HG03521 (cell line): Measurements from ENCODE around the gene ROR2.
"Not testable (repeated sequence)": the region's sequence is repeated elsewhere in the genome, so short reads cannot be mapped to it uniquely, and the experiment has no call there.

ENCODE experiments used
- ATAC-seq: cut with Tn5 transposase; IDR thresholded peaks from one replicate; pipeline ENCODE4 v1.9.1; 2021; ENCODE audit warnings: mild to moderate bottlenecking, moderate library complexity; ENCODE audit not compliant: unreplicated experiment

The ROR2 gene

DNA sequence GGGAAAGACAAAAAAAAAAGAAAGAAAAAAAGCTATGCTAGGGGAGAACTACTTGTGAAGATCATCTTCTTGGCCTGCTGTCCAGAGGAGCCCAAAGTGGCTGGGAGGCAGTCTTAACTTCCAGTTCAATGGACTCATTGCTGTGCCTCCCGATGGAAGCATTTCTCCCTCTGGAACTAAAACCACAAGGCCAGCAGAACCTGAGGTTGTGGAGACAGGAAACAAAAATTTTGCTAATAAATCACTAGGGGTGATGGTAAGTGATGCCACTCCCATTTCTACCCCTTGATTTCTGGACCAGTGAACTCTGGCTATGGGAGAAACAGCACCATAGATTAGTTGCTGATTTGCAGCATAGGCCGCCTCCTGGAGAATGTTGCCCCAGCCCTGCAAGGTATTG is 402.9 kb downstream of the ROR2 start:
- ATAC-seq = no peak

DNA sequence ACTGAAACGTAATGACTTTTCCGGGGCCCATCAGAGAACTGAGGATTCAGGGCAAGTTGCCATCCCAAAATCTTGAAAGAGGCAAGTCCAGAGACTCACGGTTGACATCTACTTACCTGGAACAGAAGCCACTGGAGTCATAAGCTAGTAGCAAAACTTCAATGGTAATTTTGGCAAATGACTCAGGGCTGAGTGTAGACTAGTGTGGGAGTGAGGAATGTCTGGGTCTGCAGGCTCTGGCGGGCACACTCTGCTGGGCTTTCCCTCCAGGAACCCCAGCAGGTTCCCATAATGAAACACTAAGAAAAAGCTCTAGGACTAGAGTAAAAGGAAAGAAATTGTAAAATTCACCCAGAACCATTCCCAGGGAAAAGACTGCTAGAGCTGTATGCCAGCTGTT is 403.5 kb downstream of the ROR2 start:
- no peak for ATAC-seq

DNA sequence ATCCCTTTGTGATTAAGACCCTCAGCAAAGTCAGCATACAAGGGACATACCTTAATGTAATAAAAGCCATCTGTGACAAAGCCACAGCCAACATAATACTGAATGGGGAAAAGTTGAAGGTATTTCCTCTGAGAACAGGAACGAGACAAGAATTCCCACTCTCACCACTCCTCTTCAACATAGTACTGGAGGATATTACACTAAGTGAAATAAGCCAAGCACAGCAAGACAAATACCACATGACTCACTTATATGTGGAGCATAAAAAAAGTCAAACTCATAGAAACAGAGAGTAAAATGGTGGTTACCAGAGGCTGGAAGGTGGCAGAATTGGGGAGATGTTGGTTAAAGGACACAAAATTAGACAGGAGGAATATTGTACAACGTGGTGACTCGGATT is 408.3 kb downstream of the ROR2 start:
- no peak for ATAC-seq

DNA sequence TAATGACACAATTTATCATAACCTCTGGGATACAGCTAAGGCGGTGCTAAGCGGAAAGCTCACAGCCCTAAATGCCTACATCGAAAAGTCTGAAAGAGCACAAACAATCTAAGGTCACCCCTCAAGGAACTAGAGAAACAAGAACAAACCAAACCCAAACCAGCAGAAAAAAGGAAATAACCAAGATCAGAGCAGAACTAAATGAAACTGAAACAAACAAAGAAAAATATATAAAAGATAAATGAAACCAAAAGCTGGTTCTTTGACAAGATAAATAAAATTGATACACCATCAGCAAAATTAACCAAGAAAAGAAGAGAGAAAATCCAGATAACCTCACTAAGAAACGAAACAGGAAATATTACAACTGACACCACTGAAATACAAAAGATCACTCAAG is 409.5 kb downstream of the ROR2 start:
- not testable (repeated sequence) for ATAC-seq

DNA sequence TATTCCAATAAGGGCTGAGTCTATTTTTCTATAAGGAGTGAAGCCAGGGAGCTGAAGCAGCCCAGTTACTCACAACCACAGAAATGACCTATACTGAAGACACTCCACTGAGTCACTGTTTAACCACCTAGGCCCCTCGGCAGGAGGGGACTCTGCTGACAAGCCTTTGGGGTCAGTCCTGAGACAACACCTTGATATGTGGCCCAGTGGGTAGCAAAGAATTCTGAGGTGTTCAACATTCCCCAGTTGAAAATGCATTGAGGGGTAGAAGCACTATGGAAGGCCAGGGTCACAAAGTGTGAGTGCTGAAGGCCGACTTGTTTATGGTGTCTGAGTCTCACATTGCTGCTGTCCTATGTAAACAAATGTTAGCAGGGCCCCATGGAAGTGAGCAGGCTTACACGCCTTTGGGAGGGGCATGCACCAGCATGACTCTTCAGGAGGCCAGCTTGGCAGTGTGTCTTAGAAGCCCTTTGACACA is 413.8 kb downstream of the ROR2 start:
- ATAC-seq = no peak

DNA sequence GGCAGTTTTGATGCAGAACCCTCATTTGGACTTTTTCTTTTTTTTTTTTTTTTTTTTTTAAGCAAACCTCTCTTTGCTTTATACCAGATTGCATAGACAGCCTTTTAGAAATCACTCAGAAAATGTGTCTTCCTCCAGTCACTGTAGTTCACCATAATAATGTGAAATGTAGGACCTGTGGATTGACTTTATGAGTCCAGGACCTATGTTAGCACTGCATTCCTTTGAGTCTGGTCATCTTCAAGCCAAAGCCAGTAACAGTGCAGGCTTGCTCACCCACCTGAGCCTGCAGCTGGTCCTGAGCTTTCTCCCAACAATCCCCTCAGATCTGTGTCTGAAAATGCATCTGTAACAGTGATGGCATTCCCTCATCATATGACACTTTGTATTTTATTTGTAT is 415.7 kb downstream of the ROR2 start:
- no peak for ATAC-seq

DNA sequence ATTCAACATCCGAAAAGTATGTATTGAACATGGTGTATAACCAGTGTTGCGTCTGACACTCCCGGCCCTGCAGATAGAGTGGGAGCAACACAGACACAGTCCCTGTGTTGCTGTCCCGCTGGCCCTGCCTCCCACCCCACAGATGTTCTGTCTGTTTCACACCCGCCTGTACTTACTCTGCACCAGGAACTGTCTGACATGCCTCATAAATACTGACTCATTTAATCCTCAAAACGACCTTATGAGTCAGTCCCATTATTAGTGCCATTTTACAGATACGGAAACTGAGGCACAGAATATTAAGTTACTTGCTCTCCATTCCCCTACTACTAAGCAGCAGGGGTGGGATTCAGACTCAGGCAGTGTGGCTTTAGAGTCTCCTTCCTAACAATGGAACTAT is 416.6 kb downstream of the ROR2 start:
- ATAC-seq = no peak

DNA sequence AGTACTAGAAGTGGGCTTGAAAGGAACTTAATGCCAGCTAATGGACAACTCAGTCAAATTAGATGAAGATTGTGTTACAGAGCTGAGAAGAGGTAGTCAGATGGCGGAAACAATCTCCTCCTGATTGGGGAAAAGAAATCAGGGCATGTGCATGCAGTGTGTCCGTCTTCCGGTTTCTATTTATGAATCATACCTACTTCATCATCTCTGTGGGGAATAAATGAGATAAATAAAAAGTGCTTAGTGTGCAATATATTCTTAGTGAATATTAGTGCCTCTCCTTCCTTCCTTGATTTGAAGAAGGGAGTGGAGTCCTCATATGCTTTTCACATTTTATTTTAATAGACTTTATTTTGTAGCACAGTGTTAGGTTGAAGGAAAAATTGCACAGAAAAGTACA is 417.7 kb downstream of the ROR2 start:
- no peak for ATAC-seq

DNA sequence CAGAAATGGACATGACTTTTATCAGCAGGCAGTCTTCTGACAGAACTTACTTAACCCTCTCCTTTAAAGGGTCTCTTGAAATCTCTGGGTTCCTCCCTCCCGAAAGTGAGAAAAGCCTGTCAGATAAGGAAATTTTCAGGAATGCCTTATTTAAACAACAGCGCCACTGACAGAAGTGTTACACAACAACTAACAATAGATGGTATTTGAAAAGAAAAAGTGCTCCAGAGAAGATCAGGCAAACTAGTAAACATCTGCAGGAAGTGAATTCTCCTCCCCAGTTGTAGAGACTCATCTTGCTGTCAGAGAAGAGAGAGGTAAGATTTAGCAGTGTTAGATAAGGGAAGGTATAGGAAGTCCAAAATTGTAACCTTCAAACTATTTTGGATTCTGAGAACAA is 419.2 kb downstream of the ROR2 start:
- no peak for ATAC-seq

DNA sequence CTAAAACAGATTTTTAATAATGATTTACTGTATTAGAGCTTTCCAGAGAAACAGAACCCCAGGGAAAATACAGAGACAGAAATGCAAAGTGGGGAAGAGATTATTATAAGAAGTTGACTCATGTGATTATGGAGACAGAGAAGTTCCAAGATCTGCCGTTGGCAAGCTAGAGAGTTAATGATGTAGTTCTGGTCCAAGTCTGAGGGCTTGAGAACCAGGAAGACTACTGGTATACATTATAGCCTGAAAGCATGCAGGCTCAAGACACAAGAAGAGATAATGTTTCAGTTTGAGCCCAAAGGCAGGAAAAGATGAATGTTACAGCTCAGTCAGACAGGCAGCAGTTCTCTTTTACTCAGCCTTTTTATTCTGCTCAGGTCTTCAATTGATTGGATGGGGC is 427.5 kb downstream of the ROR2 start:
- ATAC-seq = no peak

DNA sequence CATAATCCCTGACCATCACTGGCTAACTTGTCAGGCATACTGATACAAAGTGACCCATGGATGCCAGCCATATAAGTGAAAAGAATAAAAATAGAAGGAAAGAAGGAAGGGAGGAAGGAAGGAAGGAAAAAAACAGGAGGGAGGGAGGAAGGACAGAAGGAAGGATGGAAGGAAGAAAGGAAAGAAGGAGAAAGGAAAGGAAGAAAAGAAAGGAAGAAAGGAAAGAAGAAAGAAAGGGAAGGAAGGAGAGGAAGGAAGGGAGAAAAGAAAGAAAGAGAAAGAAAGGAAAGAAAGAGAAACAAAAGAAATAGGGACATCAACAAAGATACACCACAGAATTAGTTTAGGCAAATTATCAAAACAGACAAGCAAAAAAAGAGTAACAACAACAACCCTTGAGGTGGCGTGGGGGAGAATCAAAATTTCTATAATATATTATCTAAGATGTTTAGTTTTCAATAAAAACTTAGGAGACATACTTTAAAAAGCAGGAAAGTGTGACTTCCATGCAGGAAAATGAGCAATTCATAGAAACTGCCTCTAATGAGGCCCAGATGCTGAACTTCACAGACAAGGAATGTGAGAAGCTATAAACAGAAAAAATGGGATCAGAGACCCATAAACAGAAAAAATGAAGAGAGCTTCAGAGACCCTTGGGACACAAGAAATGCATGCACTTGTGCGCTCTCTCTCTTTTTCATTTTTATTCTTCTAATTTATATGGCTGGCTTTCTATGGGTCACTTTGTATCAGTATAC is 430.3 kb downstream of the ROR2 start:
- ATAC-seq = no peak

DNA sequence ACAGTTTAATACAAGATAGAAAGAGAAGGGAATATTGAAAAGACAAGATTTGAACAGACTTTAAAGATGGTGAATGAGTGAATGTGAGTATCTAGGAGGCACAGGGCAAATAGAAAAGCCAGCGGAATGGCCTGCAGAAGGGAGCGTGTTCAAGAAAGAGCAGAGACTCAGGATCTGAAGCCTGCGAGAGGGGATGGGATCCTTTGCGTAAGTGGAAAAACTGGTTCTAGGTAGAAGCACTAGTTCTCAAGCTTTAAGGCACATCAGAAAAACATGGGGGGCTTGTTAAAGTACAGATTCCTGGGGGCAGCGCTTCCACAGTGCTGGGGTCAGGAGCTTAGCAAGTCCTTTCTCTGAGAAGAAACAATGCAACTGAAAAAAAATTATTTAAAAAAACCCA is 431.6 kb downstream of the ROR2 start:
- no peak for ATAC-seq

DNA sequence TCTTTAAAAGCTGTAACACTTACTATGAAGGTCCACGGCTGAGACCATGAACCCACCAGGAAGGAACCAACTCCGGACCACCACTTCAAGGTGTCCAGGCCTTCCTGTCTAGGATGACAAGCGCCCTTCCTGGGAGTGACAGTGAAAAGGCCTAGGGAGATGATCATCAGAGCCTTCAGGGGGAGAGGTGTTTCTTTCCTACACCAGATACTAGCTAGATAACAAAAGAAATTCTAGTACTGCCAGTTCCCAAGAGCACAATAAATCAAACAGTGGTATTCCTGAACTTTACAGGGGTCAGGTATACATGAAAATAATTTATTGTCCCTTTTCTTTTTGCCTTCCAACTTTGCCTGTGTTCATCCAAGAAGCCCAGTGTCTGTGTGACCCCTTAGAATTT is 432.2 kb downstream of the ROR2 start:
- no peak for ATAC-seq

DNA sequence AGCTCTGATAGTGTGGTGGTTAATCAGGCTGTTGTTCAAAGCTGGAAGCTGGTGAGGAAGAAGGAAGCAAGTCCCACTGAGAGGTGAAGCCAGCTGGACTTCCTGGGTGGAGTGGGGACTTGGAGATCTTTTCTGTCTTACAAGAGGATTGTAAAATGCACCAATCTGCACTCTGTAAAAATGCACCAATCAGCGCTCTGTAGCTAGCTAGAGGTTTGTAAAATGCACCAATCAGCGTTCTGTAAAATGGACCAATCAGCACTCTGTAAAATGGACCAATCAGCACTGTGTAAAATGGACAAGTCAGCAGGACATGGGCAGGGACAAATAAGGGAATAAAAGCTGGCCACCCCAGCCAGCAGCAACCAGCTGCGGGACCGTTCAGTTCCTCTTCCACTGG is 432.7 kb downstream of the ROR2 start:
- not testable (repeated sequence) for ATAC-seq

DNA sequence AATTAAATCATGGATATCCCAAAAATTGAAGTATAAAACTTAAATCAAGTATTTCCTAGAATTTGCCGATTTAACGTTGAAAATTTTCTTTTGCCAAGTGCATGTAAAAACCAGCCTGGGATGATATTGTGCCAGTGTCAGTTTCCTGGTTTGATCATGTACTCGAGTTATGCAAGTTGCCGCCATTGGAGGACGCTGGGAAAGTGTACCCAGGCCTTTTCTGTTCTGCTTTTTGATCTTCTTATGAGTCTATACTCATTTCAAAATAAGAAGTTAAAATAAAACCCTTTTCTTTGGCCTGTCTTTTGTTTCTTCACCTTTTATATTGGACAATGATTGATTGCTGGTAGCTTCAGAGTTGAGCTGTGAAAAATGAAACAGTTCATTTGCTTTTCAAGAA is 433.3 kb downstream of the ROR2 start:
- ATAC-seq = no peak

DNA sequence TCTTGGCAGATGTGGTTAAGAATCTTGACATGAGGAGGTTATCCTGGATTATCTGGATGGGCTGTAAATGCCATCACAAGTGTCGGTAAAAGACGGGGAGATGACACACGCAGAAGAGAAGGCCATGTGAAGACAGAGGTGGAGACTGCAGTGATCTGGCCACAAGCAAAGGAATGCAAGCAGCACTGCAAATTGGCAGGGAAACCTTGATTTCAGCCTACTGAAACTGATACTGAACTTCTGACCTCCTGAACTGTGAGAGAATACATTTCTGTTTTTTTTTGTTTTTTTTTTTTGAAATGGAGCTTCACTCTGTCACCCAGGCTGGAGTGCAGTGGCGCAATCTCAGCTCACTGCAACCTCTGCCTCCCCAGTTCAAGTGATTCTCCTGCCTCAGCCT is 433.9 kb downstream of the ROR2 start:
- ATAC-seq = no peak

DNA sequence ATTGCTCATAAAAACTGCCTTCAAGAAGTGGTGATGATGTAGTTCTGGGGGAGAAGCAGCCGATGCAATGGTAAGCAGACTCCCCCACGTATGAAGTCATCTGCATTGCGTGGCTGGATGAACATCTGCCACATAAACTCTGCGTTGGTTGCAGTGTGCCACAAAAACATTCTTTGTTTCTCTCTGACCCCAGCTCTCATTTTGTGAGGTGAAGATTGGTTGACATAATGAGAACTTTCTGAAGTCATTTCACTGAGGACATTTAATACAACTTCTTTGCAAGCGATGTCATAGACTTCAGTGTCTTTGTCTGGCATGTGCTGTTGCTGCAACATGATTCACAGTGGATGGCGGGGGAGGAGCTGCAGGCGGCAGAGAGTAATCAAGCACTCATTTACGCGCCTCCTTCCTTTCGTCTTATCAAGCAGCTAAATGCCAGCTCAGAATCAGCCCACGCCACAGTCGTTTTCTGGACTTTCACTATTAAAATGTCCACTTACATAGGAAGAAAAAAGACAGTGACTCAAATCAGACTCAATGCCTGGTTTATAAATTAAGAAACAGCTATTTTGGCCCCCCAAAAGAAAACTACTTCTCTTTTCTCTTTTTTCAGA is 434.8 kb downstream of the ROR2 start:
- no peak for ATAC-seq
